T47D (cell line): ENCODE data around the gene ABHD16A.

Experiments
- DNase-seq, 2 experiments: peaks; one replicate each; pipeline versions ENCODE4 v3.0.0 to v3.0.0-alpha.2; 2011 to 2012; ENCODE audit warnings: low read depth in 1 of 2, low spot score in 1 of 2
- JUND ChIP-seq: IDR thresholded peaks from 2 replicates; pipeline ENCODE4 v1.6.1; 2012; ENCODE audit warnings: low read depth
- in situ Hi-C: cut with HindIII; loops from 2 replicates; pipeline ENCODE4 v1.10.0; 2016; ENCODE audit warnings: low sequenced_read_pairs, low pct_unique_long_range_greater_than_20kb

Gene ABHD16A

DNA sequence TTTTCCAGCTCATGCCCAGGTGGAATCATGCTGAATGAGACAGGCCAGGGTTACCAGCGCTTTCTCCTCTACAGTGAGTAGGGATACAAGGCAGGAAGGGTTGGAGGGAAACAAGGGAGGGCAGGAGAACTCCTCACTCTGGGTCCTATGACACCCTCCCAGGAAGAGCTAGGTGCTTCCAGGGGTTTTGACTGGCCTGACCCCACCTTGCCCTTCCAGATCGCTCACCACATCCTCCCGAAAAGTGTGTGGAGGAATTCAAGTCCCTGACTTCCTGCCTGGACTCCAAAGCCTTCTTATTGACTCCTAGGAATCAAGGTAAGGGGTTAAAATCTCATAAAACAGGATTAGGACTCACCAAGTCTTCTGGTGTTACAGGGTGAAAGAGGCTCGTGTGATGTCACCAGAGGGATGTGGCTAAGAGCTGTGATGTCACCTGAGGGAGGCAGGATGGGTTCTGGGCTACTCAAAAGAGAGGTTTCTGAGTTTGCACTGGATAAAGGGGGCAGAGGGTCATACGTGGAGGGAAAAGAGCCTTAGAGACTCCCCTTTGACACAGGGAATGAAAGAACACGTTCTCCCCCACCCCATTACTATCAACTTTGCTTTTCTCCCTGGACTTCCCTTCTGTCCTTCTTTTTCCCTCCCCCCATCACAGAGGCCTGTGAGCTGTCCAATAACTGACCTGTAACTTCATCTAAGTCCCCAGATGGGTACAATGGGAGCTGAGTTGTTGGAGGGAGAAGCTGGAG lies 45.5 kb downstream of the ABHD16A start:
- TF ChIP-seq JUND: no peak
- in situ Hi-C loops: no loop called here
- no peak for DNase-seq

DNA sequence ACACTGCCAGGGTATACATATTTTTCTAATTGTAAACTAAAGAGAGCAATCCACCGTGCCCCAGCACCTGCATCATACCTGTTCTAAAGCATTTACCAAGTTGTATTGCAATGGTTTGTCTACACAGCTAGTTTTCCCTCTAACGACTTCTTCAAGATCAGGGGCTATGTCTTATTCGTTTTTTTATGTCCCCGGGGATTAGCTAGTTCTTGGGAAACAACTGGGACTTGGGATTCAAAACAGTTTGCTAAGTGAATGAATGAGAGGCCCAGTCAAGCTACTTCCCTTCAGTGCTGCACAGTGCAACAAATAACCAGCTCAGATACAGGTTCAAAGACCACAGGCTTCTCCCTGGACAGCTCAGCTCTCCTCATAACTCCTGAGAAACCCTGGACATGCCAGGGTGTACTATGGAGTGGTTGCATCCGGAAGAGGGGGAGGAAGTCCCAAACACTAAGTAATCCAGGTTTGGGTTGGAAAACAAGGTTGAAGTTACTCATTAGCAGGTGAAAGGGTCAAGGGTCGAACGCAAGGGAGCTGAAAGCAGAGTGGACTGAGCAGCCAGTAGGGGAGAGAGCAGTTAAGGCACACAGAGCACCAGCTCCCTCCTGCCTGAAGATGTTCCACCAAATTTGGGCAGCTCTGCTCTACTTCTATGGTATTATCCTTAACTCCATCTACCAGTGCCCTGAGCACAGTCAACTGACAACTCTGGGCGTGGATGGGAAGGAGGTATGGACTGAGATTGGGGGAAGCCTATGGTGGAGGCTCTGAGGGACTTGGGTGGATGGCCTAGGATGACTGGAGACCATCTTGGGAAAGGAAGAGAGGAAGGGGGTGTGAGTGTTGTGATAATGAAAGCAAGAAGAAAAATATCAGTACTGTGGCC lies 47.5 kb downstream of the ABHD16A start, which contains the start of gene APOM:
TSS of gene APOM (plus strand) at position 546 of the 889 bp plus-strand sequence. CDS start at position 619, 73 bp downstream.
- DNase-seq: no peak
- in situ Hi-C loops: no loop called here
- TF ChIP-seq JUND: no peak

DNA sequence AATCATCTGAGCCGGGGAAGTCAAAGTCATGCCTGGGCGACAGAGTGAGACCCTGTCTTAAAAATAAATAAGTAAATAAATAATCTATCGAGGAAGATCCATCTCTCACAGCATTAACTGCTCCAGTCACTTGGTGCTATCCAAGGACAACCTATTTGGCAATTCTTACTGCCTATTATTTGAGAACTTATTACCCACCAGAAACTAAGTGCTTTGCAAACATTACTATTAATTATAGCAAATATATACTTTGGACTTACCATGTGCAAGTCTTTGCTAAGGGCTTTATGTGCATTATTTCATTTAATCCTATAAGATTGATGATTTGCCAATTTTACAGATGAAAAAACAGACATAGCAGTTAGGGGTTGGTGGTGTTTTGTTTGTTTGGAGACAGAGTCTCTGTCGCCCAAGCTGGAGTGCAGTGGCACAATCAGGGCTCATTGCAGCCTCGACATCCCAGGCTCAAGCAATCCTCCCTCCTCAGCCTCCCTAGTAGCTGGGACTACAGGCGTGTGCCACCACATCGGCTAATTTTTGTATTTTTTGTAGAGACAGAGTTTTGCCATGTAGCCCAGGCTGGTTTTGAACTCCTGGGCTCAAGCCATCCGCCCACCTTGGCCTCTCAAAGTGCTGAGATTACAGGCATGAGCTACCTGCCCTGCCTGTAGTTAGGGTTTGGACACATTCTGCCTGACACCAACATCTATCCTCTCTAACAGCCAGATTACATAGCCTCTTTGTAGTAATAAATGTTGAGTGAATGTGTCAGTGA lies 48.4 kb downstream of the ABHD16A start:
- in situ Hi-C loops: no loop called here
- DNase-seq: no peak
- TF ChIP-seq JUND: no peak

DNA sequence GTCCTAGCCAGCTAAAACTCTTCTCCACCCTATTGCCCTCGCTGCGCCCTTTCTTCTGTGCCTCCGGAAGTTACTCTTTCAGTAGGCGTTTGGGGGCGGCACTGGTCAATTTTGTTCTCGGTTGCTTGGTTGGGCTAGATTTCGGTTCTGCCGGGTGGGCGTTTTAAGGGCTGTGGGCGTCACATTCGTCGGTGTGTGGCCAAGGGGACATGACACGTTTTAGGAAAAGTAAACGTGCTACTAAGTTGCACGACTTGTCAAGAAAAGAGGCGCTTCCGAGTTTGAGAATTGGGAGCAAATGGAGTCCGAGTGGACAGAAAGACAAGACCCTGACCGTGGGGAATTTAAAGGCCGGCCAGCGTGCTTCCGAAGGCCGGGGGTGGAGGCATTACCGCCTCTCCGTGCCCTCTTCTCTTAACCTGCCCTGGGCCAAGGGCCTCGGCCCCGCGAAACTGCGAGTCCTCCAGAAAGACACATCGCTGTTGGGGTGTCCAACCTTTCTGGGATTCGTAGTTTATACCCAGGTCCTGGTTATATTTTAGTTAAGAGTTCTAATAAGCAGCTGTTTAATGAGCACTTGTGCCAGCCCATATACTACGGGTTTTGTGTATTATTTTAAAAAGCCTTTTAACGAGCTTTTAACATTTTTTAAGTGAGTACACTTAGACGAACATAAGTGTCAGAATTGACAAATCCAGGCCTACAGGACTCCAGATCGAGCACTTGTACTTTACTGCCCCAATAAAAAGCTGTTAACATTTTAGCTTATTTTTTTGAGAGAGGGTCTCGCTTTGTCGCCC lies 50.0 kb downstream of the ABHD16A start:
- in situ Hi-C loops: no loop called here
- DNase-seq: peak in 1 of 2 experiments; percentile 92
- TF ChIP-seq JUND: no peak

- in situ Hi-C loops: no loop called here
- TF ChIP-seq JUND: no peak
Observed at GRCh38 chr6:31651602-31652191, 51.4 kb downstream of the ABHD16A start.

GRCh38 chr6:31645325-31645724 lies 57.8 kb downstream of the ABHD16A start:
- in situ Hi-C loops: no loop called here
- no peak for DNase-seq

More at GRCh38 chr6:31651602-31652191, 51.4 kb downstream of the ABHD16A start:
- DNase-seq: peak; percentile 59 to 81

DNA sequence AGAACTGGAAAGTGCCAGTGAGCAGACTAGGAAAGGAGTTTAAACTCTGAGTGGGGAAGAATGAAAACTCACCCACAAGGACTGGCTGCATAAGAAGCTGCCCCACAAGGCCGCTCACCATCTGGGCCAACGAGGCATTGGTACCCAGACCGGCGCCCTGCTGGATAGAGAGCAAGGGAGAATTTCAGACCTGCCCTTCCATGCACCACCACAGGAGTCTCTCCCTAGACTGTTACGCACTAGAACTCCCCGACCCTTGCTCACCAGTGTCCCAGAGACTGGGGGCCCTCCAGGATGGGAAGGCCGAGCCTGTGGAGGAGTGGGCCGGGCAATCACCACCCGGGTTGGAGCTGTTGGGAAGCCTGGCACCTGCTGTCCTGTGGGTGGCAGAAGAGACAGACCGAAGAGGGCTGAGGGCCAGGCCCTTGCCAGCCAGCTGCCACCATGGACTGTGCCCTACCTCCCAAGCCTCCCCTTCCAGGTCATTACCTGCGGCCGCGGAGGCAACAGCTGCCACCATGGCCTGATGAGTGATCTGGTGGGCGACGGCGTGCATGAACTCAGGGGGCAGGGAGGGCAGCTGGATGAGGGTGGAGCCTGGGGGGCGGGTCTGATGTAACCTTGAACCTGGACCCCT lies 59.2 kb downstream of the ABHD16A start:
- no peak for TF ChIP-seq JUND
- in situ Hi-C loops: no loop called here
- DNase-seq: no peak

More at GRCh38 chr6:31645325-31645724, 57.8 kb downstream of the ABHD16A start:
- TF ChIP-seq JUND: no peak

GRCh38 chr6:31642798-31643570 lies 60.1 kb downstream of the ABHD16A start:
- in situ Hi-C loops: no loop called here
- TF ChIP-seq JUND: no peak
- no peak for DNase-seq

DNA sequence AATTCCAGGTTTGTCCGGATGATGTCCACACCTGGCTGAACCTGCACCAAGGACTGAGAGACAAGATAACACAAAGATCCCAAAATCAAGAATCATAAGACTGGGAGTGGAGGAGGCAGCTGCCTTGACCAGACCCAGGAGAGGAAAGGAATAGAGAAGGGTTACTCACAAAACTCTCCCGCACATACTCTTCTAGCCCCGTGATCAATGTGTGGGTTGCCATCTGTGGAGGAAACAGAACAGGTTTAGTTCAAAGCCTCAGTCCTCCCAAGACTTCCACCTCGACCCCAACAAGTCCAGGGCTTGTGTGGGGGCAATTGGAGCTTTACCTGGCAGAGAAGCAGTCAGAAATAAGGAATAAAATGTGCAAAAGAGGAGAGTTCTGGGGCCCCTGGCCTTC lies 61.8 kb downstream of the ABHD16A start:
- in situ Hi-C loops: no loop called here
- DNase-seq: no peak
- no peak for TF ChIP-seq JUND

DNA sequence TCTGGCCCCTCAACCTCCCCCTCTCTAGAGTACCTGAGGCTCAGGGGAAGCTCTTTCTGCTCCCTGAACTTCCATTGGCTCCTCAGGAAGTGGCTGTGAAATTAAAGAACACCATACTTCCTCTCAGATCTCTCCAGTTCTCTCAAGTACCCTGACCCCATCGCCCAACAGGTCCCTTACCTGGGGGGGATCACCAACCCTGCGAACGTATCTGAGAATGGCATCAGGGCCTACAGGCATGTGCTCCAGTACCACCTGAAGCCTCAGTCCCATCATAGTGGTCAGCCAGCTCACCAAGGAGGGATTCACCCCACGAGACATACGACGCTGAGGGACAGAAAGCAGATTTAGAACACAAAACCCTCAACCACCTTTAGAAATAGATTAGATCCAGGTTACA lies 62.5 kb downstream of the ABHD16A start:
- in situ Hi-C loops: no loop called here
- no peak for DNase-seq
- no peak for TF ChIP-seq JUND
